Skin of body (tissue), 2 donors: ENCODE results near the gene IFT43. TPM values are rescaled to one million over a fixed set of nuclear protein-coding genes. Genes with fewer than 3 reads are reported as not detected.

Experiments used
- DNase-seq: peaks from one replicate; lab custom pipeline; 2025; lab: John Stamatoyannopoulos, UW
- total RNA-seq: library from RNA; depleted of rRNA; stranded (reverse); fragments of >200 nt; gene quantifications from one replicate; pipeline ENCODE4 v1.2.3, GENCODE V29; 2014

Gene IFT43
- total RNA-seq, 1 donor from 2014 or later: 24.9 TPM

- DNase-seq: no peak
Measured at GRCh38 chr14:76011930-76012329, 26.4 kb downstream of the IFT43 start.

- peak; percentile 26 for DNase-seq
Measured at GRCh38 chr14:76012354-76012753, 26.8 kb downstream of the IFT43 start.

- DNase-seq: no peak
Measured at GRCh38 chr14:76015191-76015590, 29.6 kb downstream of the IFT43 start.

- no peak for DNase-seq
Measured at GRCh38 chr14:76015668-76016067, 30.1 kb downstream of the IFT43 start.

- no peak for DNase-seq
Measured at GRCh38 chr14:76019676-76020075, 34.1 kb downstream of the IFT43 start.

GRCh38 chr14:76022991-76023390, 37.4 kb downstream of the IFT43 start:
- DNase-seq: no peak

GRCh38 chr14:76023757-76024156, 38.2 kb downstream of the IFT43 start:
- no peak for DNase-seq

- DNase-seq: no peak
Measured at GRCh38 chr14:76024211-76024907, 38.8 kb downstream of the IFT43 start.

GRCh38 chr14:76034566-76034965, 49.0 kb downstream of the IFT43 start:
- no peak for DNase-seq

GRCh38 chr14:76040704-76041103, 55.1 kb downstream of the IFT43 start:
- no peak for DNase-seq

GRCh38 chr14:76045773-76046172, 60.2 kb downstream of the IFT43 start:
- DNase-seq: no peak

GRCh38 chr14:76050250-76050649, 64.7 kb downstream of the IFT43 start:
- no peak for DNase-seq

GRCh38 chr14:76050797-76051392, 65.3 kb downstream of the IFT43 start:
- peak; percentile 62 for DNase-seq

- DNase-seq: no peak
Measured at GRCh38 chr14:76051717-76052465, 66.3 kb downstream of the IFT43 start.

- DNase-seq: no peak
Measured at GRCh38 chr14:76053572-76054355, 68.2 kb downstream of the IFT43 start.

- DNase-seq: no peak
Measured at GRCh38 chr14:76055330-76055729, 69.8 kb downstream of the IFT43 start.

- DNase-seq: no peak
Measured at GRCh38 chr14:76056128-76056527, 70.6 kb downstream of the IFT43 start.

GRCh38 chr14:76057914-76058313, 72.4 kb downstream of the IFT43 start:
- no peak for DNase-seq

- DNase-seq: no peak
Measured at GRCh38 chr14:76063327-76063726, 77.8 kb downstream of the IFT43 start.

- no peak for DNase-seq
Measured at GRCh38 chr14:76065519-76065918, 80.0 kb downstream of the IFT43 start.

- DNase-seq: no peak
Measured at GRCh38 chr14:76067536-76067935, 82.0 kb downstream of the IFT43 start.

GRCh38 chr14:76073717-76074116, 88.2 kb downstream of the IFT43 start:
- DNase-seq: no peak
